H9 (cell line): ENCODE results near the gene GNB3. TPM values are rescaled to one million over a fixed set of nuclear protein-coding genes. Genes with fewer than 3 reads are reported as not detected.

Source experiments
- DNase-seq: peaks from one replicate; pipeline ENCODE4 v3.0.0-alpha.2; 2017
- H2AFZ ChIP-seq: one replicate; pipeline ENCODE4 v1.6.1; 2013; ENCODE audit warnings: mild to moderate bottlenecking, low read length, control low read depth, moderate library complexity
- H2AK5ac ChIP-seq: 2 replicates; pipeline ENCODE4 v1.6.1; 2013; ENCODE audit warnings: low read length, control low read depth, mixed read lengths; ENCODE audit not compliant: insufficient read length
- H2BK120ac ChIP-seq: one replicate; pipeline ENCODE4 v1.6.1; 2013; ENCODE audit warnings: low read depth, mild to moderate bottlenecking, low read length, control low read depth, inconsistent platforms; ENCODE audit not compliant: poor library complexity, severe bottlenecking
- H2BK12ac ChIP-seq: 2 replicates; pipeline ENCODE4 v1.6.1; 2013; ENCODE audit warnings: low read length, control low read depth, mixed read lengths, low read depth; ENCODE audit not compliant: insufficient read length
- H2BK15ac ChIP-seq: 2 replicates; pipeline ENCODE4 v1.6.1; 2013; ENCODE audit warnings: low read depth, low read length, control low read depth
- H2BK20ac ChIP-seq: one replicate; pipeline ENCODE4 v1.6.1; 2013; ENCODE audit warnings: low read depth, mild to moderate bottlenecking, low read length, control low read depth, inconsistent platforms; ENCODE audit not compliant: poor library complexity, severe bottlenecking
- H2BK5ac ChIP-seq: 2 replicates; pipeline ENCODE4 v1.6.1; 2013; ENCODE audit warnings: low read length, control low read depth, mixed read lengths; ENCODE audit not compliant: insufficient read length
- H3K14ac ChIP-seq: 2 replicates; pipeline ENCODE4 v1.6.1; 2013; ENCODE audit warnings: low read length, control low read depth; ENCODE audit not compliant: insufficient read depth
- H3K18ac ChIP-seq: 2 replicates; pipeline ENCODE4 v1.6.1; 2013; ENCODE audit warnings: low read depth, mild to moderate bottlenecking, mixed read lengths, low read length, control low read depth; ENCODE audit not compliant: insufficient read length
- H3K23ac ChIP-seq: 2 replicates; pipeline ENCODE4 v1.6.1; 2013; ENCODE audit warnings: low read length, control low read depth, mixed read lengths, low read depth; ENCODE audit not compliant: insufficient read length
- H3K23me2 ChIP-seq: 2 replicates; pipeline ENCODE4 v1.6.1; 2013; ENCODE audit warnings: low read depth, mild to moderate bottlenecking, mixed read lengths, low read length, control low read depth; ENCODE audit not compliant: insufficient read length, poor library complexity, severe bottlenecking
- H3K27ac ChIP-seq: 2 replicates; pipeline ENCODE4 v1.5.1; 2013; ENCODE audit warnings: low read length, control low read depth, mixed read lengths, low read depth; ENCODE audit not compliant: insufficient read length
- H3K27me3 ChIP-seq: 2 replicates; pipeline ENCODE4 v1.6.1; 2013; ENCODE audit warnings: low read length, control low read depth, inconsistent platforms; ENCODE audit not compliant: insufficient read depth
- H3K4ac ChIP-seq: 2 replicates; pipeline ENCODE4 v1.6.1; 2013; ENCODE audit warnings: low read depth, mild to moderate bottlenecking, control low read depth, inconsistent platforms, low read length, moderate library complexity
- H3K4me1 ChIP-seq: 2 replicates; pipeline ENCODE4 v1.6.1; 2013; ENCODE audit warnings: low read length, control low read depth, inconsistent platforms; ENCODE audit not compliant: insufficient read depth
- H3K4me2 ChIP-seq: 2 replicates; pipeline ENCODE4 v1.6.1; 2013; ENCODE audit warnings: low read length, control low read depth, mixed read lengths; ENCODE audit not compliant: insufficient read length, insufficient read depth
- H3K56ac ChIP-seq: 2 replicates; pipeline ENCODE4 v1.6.1; 2013; ENCODE audit warnings: low read depth, mild to moderate bottlenecking, mixed read lengths, low read length, control low read depth; ENCODE audit not compliant: insufficient read length
- H3K79me1 ChIP-seq: 2 replicates; pipeline ENCODE4 v1.6.1; 2013; ENCODE audit warnings: low read depth, mild to moderate bottlenecking, moderate library complexity, low read length, control low read depth, inconsistent platforms; ENCODE audit not compliant: insufficient read depth, poor library complexity, severe bottlenecking
- H3K79me2 ChIP-seq: 2 replicates; pipeline ENCODE4 v1.6.1; 2013; ENCODE audit warnings: low read length, control low read depth, inconsistent platforms; ENCODE audit not compliant: insufficient read depth
- H3K9ac ChIP-seq: 2 replicates; pipeline ENCODE4 v1.6.1; 2013; ENCODE audit warnings: low read length, control low read depth, mixed read lengths; ENCODE audit not compliant: insufficient read length; ENCODE audit errors: extremely low read depth
- H3K9me3 ChIP-seq: one replicate; pipeline ENCODE4 v1.6.1; 2013; ENCODE audit warnings: low read depth, low read length, inconsistent platforms; ENCODE audit not compliant: control insufficient read depth
- H3T11ph ChIP-seq: one replicate; pipeline ENCODE4 v1.6.1; 2013; ENCODE audit warnings: mild to moderate bottlenecking, low read length, control low read depth, inconsistent platforms
- H4K20me1 ChIP-seq: one replicate; pipeline ENCODE4 v1.6.1; 2013; ENCODE audit not compliant: control insufficient read depth, insufficient read length, insufficient read depth
- H4K5ac ChIP-seq: 2 replicates; pipeline ENCODE4 v1.6.1; 2013; ENCODE audit warnings: low read depth, mild to moderate bottlenecking, mixed read lengths, low read length, control low read depth; ENCODE audit not compliant: insufficient read length
- H4K8ac ChIP-seq: replicated peaks from 2 replicates; pipeline ENCODE4 v1.6.1; 2013; ENCODE audit warnings: low read length, control low read depth, mixed read lengths, low read depth; ENCODE audit not compliant: insufficient read length
- H4K91ac ChIP-seq: 2 replicates; pipeline ENCODE4 v1.6.1; 2013; ENCODE audit warnings: low read depth, mild to moderate bottlenecking, moderate library complexity, mixed read lengths, low read length, control low read depth; ENCODE audit not compliant: insufficient read length
- H3K27ac Mint-ChIP-seq, 3 experiments: 2 replicates in 2 of 3; 3 replicates in 1 of 3; pipeline ENCODE4 v1.8.0; 2020 to 2021; ENCODE audit warnings: mixed read lengths in 3 of 3, mild to moderate bottlenecking in 1 of 3, moderate library complexity in 1 of 3
- H3K27me3 Mint-ChIP-seq: 2 replicates; pipeline ENCODE4 v1.8.0; 2021; ENCODE audit warnings: low read depth, mild to moderate bottlenecking, moderate library complexity, mixed read lengths
- H3K36me3 Mint-ChIP-seq, 3 experiments: 2 replicates in 2 of 3; 3 replicates in 1 of 3; pipeline ENCODE4 v1.8.0; 2020 to 2021; ENCODE audit warnings: low read depth in 3 of 3, mixed read lengths in 3 of 3; ENCODE audit not compliant: insufficient read depth in 1 of 3
- H3K4me1 Mint-ChIP-seq, 2 experiments: 2 replicates each; pipeline ENCODE4 v1.8.0; 2020; ENCODE audit warnings: mixed read lengths in 2 of 2
- H3K4me3 Mint-ChIP-seq, 2 experiments: 2 replicates in 1 of 2; 3 replicates in 1 of 2; pipeline ENCODE4 v1.8.0; 2020 to 2021; ENCODE audit warnings: mild to moderate bottlenecking in 2 of 2, mixed read lengths in 2 of 2, moderate library complexity in 1 of 2
- H3K9me3 Mint-ChIP-seq, 2 experiments: 2 replicates in 1 of 2; 3 replicates in 1 of 2; pipeline ENCODE4 v1.8.0; 2020; ENCODE audit warnings: mild to moderate bottlenecking in 2 of 2, mixed read lengths in 2 of 2, moderate library complexity in 1 of 2
- WGBS: extraction: QIAGEN DNeasy Blood & Tissue Kit; methylation state at CpG from one replicate; pipeline ENCODE4 v1.1.7; 2013; ENCODE audit warnings: missing lambda C conversion rate, low lambda C conversion rate, mixed read lengths; ENCODE audit not compliant: insufficient read length; ENCODE audit errors: extremely low coverage; 5-methylcytosine and 5-hydroxymethylcytosine counted together
- total RNA-seq: library from RNA; stranded (reverse); gene quantifications from 2 replicates; pipeline ENCODE4 v1.2.1, GENCODE V29; 2021
- TF ChIP-seq, protein P1 (sequence below): fragments of 200-600 bp; sonication (generic); conservative IDR thresholded peaks from 3 replicates; pipeline ENCODE4 v1.8.0; 2021; ENCODE audit warnings: antibody characterized with exemption, mild to moderate bottlenecking

The GNB3 gene
- total RNA-seq, 1 experiment from 2014 or later = 17.3 TPM

DNA sequence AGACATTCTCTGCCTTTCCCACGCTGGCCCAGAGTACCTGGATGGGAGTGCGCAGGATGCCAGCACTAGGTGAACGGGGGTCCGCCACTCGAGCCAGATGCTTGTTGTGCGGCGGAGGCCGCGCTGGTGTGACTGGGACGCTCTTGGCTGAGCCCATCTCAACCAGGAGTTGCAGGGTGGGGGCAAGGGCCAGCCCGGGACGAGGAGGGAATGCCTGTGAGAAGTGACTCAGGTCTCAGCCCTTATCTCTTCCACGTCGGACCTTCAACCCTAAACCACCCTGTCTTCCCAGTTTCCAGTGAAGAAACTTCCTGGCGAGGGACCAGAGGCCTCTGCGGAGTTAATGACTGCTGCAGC lies 10.0 kb downstream of the GNB3 start:
- Histone ChIP-seq H3K23ac (no peak overlapping the region), H3T11ph (no peak overlapping the region), H3K4ac (no peak overlapping the region), H2AK5ac (no peak overlapping the region), H4K20me1 (peaks cover 2% of the 10 kb centered on the region), H3K4me1 (no peaks in the 10 kb centered on the region; the same call in 1 of the 2 replicates), H2AFZ (no peak overlapping the region), H3K79me2 (peaks cover 5% of the 10 kb centered on the region; the same call in 1 of the 2 replicates), H3K23me2 (peaks cover 16% of the 10 kb centered on the region), H2BK5ac (no peak overlapping the region), H2BK12ac (no peak overlapping the region), H2BK15ac (no peak overlapping the region), H2BK120ac (no peak overlapping the region), H4K91ac (no peak overlapping the region), H3K27ac (no peak overlapping the region), H3K56ac (no peak overlapping the region), H2BK20ac (no peak overlapping the region), H3K9me3 (no peaks in the 10 kb centered on the region), H3K4me2 (peak overlapping the region; percentile 78), H3K18ac (peak overlapping the region; percentile 54), H3K9ac (peak overlapping the region; percentile 46), H3K79me1 (no peaks in the 10 kb centered on the region), H3K27me3 (no peaks in the 10 kb centered on the region), H4K5ac (no peak overlapping the region), H3K14ac (no peak overlapping the region), H4K8ac (no peak overlapping the region)
- Mint-ChIP-seq H3K4me1 (peaks cover 24 to 26% of the 10 kb centered on the region in 2 experiments), H3K9me3 (no peaks in the 10 kb centered on the region; a peak in 1 of 5 replicates), H3K27me3 (no peaks in the 10 kb centered on the region), H3K36me3 (peaks cover 24 to 61% (median 57%) of the 10 kb centered on the region in 3 experiments; a peak in 6 of 7 replicates), H3K4me3 (peak overlapping the region; percentile 94 to 98), H3K27ac (peak overlapping the region in 2 of 3 experiments; percentile 69 to 89; a peak in 4 of 7 replicates)
- DNase-seq = no peak
- TF ChIP-seq, protein P1, sequence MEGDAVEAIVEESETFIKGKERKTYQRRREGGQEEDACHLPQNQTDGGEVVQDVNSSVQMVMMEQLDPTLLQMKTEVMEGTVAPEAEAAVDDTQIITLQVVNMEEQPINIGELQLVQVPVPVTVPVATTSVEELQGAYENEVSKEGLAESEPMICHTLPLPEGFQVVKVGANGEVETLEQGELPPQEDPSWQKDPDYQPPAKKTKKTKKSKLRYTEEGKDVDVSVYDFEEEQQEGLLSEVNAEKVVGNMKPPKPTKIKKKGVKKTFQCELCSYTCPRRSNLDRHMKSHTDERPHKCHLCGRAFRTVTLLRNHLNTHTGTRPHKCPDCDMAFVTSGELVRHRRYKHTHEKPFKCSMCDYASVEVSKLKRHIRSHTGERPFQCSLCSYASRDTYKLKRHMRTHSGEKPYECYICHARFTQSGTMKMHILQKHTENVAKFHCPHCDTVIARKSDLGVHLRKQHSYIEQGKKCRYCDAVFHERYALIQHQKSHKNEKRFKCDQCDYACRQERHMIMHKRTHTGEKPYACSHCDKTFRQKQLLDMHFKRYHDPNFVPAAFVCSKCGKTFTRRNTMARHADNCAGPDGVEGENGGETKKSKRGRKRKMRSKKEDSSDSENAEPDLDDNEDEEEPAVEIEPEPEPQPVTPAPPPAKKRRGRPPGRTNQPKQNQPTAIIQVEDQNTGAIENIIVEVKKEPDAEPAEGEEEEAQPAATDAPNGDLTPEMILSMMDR = no peak
- WGBS = no CpG with 5 or more reads among the region's 16 CpGs
